Epithelial cell of esophagus (primary cell): Measurements from ENCODE around the gene SEZ6L2.

Experiments used
- DNase-seq: peaks from one replicate; pipeline ENCODE4 v3.0.0; 2010; ENCODE audit warnings: low read depth
- H3K4me3 ChIP-seq: 2 replicates; pipeline ENCODE4 v1.5.1; 2011; ENCODE audit warnings: mild to moderate bottlenecking, low read length, control low read depth
- TF ChIP-seq, protein P1 (sequence below): IDR thresholded peaks from 2 replicates; pipeline ENCODE4 v1.5.1; 2011; ENCODE audit warnings: low read depth, mild to moderate bottlenecking, low read length, control low read depth, inconsistent platforms; ENCODE audit not compliant: insufficient read depth; ENCODE audit errors: missing control alignments

Gene SEZ6L2

DNA sequence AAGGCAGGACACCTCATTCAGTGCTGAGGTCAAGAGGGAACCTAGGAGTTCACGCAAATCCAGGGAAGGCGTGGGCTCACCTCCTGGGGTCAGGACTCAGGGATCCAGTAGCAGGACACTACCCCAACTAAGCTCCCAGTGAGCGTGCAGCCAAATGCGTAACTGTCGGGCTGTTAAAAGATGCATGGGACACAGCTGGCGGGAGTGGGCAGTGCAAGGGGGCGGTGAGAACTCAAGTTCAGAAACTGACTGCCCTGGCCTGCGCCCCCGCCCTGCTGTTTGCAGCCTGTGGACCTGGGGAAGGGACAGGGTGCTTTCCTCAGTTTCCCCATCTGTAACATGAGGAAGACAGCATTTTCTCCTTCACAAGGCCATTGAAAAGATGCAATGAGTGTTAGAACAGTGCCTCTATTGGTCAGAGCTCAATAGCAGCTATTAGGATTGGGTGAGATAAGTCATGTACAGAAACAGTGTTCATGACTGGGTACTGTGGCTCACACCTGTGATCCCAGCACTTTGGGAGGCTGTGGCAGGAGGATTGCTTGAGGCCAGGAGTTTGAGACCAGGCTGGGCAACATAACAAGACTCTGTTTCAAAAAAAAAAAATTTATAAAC lies 56.5 kb downstream of the SEZ6L2 start:
- no peak for DNase-seq
- TF ChIP-seq, protein P1, sequence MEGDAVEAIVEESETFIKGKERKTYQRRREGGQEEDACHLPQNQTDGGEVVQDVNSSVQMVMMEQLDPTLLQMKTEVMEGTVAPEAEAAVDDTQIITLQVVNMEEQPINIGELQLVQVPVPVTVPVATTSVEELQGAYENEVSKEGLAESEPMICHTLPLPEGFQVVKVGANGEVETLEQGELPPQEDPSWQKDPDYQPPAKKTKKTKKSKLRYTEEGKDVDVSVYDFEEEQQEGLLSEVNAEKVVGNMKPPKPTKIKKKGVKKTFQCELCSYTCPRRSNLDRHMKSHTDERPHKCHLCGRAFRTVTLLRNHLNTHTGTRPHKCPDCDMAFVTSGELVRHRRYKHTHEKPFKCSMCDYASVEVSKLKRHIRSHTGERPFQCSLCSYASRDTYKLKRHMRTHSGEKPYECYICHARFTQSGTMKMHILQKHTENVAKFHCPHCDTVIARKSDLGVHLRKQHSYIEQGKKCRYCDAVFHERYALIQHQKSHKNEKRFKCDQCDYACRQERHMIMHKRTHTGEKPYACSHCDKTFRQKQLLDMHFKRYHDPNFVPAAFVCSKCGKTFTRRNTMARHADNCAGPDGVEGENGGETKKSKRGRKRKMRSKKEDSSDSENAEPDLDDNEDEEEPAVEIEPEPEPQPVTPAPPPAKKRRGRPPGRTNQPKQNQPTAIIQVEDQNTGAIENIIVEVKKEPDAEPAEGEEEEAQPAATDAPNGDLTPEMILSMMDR: no peak
- H3K4me3 ChIP-seq: no peak overlapping the region

DNA sequence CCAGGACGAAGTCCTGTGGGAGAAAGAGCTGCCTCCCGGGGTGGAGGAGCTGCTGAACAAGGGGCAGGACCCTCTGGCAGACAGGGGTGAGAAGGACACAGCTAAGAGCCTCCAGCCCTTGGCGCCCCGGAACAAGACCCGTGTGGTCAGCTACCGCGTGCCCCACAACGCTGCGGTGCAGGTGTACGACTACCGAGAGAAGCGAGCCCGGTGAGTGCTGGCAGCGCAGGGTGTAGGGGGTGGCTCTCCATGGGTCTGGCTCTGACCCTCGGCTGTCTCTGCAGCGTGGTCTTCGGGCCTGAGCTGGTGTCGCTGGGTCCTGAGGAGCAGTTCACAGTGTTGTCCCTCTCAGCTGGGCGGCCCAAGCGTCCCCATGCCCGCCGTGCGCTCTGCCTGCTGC lies 57.7 kb downstream of the SEZ6L2 start:
- no peak overlapping the region for H3K4me3 ChIP-seq
- TF ChIP-seq, protein P1: no peak
- no peak for DNase-seq

DNA sequence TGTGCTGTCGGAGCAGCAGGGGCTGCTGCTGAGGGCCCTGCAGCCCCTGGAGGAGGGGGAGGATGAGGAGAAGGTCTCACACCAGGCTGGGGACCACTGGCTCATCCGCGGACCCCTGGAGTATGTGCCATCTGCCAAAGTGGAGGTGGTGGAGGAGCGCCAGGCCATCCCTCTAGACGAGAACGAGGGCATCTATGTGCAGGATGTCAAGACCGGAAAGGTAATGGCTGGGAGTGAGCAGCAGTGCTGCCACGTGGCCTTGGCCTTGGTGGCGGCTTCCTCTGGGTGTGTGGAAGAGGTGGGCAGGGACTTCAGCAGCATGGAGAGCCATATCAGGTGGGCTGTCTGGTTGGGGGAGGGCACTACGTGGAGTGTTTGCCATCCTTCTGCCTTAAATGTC lies 59.1 kb downstream of the SEZ6L2 start:
- DNase-seq: no peak
- TF ChIP-seq, protein P1: no peak
- no peak overlapping the region for H3K4me3 ChIP-seq

DNA sequence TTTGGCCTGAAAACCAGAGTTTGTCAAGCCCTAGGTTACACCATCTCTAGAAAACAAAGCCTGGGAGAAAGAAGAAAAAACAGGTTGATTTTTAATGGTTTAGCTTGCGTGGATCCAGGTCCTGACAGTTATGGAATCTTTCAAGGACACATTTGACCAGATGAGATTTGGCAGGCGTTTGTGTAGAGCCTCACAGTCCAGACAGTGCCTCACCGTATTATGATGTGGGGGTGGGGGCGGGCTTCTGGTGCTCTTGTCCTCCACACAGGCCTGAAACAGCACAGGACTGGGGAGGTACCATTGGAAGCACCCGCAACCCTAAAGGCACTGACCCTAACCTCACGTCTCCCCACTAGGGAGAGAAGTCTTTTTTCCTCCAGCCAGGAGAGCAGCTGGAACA lies 59.5 kb downstream of the SEZ6L2 start:
- no peak for DNase-seq
- no peak overlapping the region for H3K4me3 ChIP-seq
- TF ChIP-seq, protein P1: no peak

DNA sequence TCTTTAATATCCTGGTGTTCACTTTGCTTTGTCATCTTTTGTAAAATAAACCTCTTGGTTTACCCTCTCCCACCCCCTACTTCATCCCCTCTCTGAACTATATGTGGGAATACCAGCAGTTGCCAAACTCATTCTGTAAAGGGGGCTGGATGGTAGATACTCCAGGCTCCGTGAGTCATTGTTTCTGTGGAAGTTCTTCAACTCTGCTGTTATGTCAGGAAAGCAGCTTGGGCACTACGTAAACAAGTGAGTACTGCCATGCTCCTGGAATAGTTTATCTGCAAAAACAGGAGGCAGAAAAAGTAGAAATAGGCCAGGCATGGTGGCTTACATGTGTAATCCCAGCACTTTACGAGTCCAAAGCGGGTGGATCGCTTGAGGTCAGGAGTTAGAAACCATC lies 61.5 kb downstream of the SEZ6L2 start:
- H3K4me3 ChIP-seq: no peak overlapping the region
- TF ChIP-seq, protein P1: no peak
- no peak for DNase-seq

DNA sequence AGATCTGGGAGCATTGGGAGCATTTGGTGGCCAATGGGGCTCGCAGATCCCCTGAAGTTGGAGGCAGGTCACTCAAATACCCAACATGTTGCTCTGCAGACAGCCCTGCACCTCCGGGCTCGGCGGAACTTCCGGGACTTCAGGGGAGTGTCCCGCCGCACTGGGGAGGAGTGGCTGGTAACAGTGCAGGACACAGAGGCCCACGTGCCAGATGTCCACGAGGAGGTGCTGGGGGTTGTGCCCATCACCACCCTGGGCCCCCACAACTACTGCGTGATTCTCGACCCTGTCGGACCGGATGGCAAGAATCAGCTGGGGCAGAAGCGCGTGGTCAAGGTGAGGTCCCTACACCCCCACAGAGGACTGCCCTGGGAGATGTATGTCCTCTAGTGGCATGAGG lies 62.7 kb downstream of the SEZ6L2 start:
- TF ChIP-seq, protein P1: no peak
- DNase-seq: no peak
- H3K4me3 ChIP-seq: no peak overlapping the region

DNA sequence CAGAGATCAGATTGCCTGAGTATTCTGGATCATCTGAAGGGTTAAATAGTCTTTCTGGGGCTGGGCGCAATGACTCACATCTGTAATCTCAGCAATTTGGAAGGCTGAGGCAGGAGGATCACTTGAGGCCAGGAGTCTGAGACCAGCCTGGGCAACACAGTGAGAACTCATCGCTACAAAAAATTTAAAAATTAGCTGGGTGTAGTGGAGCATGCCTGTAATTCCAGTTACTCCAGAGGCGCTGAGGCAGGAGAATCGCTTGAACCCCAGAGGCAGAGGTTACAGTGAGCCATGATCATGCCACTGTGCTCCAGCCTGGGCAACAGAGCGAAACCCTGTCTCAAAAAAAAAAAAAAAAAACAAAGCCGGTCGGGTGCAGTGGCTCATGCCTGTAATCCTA lies 63.4 kb downstream of the SEZ6L2 start:
- no peak overlapping the region for H3K4me3 ChIP-seq
- TF ChIP-seq, protein P1: no peak
- DNase-seq: no peak
